HG03025 (cell line): ENCODE measurements around the gene HRAS.
"Not testable (repeated sequence)": the region's sequence is repeated elsewhere in the genome, so short reads cannot be mapped to it uniquely, and the experiment has no call there.

ENCODE experiments used
- ATAC-seq: cut with Tn5 transposase; IDR thresholded peaks from one replicate; pipeline ENCODE4 v1.9.1; 2021; ENCODE audit warnings: mild to moderate bottlenecking, moderate library complexity; ENCODE audit not compliant: unreplicated experiment, low FRiP score

The HRAS gene

DNA sequence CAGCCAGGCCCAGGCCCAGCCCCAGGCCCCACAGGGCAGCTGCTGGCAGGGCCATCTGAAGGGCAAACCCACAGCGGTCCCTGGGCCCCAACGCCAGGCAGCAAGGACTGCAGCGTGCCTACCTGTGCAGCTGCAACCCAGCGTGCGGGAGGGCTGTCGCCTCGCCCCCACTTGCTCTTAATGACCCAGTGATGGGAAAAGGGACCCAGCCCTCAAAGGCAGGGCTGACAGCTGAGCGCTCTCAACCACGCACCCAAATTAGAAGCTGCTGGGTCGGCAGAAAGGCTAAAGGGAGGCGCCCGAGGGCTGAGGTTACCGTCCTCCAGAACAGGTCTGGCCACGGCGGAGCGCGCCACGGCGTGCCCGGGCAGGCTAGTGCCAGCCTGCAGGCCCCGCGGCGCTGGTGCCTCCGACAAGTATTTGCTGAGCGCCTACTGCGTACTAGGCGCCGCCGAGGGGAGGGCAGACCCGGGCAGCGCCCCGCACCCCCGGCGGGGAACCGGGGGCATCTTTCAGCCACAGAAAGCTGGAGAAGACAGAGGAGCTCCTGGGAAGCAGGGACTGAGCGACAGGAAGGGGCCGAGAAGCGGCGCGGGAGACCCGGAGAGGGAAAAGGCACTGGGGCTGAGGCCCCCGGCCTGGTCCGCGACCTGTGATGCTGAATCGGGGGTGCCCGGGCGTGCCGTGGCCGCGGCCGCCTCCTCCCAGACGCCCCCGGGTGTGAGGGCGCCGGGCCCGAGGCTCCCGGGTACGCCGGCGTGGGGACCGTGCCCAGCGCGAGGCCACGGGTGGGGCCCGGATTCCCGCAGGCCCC is 773 bp downstream of the HRAS start:
- peak; percentile 4 for ATAC-seq

- no peak for ATAC-seq
These were observed 1.6 kb downstream of the HRAS start for GRCh38 chr11:533586-534395.

DNA sequence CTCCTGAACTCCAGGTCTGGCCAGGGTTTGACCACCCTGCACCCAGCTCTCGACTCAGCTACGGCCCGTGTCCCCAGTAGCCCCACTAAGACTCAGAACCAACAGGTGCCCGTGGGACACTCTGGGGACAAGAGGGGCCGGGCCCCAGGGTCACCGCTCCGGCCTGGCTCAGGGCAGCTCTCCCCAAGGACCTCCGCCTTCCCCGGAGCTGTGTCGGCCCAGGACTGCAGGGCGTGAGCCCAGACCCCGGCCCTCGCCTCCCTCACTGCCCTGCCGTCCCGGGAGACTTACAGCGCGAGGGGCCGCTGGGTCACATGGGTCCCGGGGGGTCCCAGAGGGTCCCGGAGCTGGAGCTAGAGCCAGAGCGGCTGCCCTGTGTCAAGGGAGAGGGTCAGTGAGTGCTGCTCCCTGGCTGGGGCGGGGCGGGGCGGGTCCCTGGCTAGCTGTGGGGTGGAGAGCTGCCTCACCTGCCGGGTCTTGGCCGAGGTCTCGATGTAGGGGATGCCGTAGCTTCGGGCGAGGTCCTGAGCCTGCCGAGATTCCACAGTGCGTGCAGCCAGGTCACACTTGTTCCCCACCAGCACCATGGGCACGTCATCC is 2.3 kb downstream of the HRAS start:
- no peak for ATAC-seq

DNA sequence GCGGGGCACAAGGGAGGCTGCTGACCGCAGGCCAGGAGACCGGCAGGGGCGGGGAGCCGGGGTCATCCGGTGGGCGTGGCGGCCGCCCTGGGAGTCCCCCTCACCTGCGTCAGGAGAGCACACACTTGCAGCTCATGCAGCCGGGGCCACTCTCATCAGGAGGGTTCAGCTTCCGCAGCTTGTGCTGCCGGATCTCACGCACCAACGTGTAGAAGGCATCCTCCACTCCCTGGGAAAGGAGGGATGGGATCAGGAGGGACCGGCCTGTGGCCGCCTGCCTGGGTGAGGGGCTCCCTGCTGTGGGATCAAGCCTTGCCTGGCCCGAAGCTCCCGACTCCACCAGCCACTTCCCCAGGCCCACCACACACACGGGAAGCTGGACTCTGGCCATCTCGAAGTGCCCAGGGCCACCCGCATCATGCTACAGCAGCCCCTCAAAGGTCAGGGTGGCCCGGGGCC is 2.8 kb downstream of the HRAS start:
- ATAC-seq: no peak

DNA sequence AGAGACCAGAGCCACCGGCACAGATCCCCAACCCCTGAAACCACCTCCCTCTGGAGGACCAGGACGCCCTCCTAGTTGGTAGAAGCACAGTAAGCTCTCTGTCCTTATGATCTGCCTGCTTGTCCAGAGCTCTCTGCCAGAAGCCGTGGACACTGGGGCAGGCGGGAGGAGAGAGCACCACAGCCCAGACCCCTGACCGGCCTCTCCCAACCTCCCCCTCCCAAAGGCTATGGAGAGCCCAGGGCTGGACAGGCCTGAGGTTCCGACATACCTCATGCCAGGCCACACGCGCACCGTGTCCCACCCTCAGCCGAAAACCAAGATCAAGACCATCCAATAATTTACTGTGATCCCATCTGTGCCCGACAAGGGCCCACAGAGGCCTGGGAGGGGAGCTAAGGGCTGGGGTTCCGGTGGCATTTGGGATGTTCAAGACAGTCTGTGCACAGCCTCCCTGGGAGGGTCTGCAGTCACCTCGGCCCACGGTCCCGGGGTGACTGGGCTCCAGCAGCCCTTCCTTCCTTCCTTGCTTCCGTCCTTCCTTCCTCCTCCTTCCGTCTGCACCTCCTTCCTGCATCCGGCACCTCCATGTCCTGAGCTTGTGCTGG is 3.4 kb downstream of the HRAS start:
- ATAC-seq: no peak

- ATAC-seq: no peak
These were observed 4.2 kb downstream of the HRAS start for GRCh38 chr11:530960-531831.

DNA sequence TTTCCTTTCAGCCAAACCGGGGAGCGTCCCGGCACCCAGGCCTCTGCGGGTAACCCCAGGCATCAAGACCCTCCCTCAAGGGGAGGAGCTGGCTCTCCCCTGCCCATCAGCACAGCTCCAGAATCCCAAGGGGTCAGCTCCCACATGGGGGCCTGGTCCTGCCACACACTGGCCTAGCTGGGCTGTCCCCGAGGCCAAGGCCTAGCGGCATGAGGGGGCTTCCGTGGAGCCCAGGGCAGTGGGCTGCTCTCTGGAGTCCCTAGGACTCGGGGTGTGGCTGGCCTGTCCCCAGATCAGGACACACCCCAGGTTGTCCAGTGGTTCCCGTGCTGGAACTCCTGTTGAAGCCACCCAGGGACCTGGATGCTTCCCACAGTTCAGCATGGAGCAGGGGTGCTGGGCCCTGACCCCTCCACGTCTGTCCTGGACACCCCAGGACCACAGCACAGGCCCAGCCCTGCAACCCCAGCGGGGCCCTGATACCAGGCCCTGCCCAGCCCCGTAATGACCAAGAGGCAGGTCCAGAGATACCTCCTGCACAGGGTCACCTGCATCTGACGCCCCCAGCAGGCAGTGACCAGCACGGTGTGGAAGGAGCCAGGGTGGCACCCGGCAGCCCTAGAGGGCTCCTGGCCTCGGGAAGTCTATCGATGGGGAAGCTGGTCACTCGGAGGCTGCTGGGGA is 5.5 kb downstream of the HRAS start:
- no peak for ATAC-seq

DNA sequence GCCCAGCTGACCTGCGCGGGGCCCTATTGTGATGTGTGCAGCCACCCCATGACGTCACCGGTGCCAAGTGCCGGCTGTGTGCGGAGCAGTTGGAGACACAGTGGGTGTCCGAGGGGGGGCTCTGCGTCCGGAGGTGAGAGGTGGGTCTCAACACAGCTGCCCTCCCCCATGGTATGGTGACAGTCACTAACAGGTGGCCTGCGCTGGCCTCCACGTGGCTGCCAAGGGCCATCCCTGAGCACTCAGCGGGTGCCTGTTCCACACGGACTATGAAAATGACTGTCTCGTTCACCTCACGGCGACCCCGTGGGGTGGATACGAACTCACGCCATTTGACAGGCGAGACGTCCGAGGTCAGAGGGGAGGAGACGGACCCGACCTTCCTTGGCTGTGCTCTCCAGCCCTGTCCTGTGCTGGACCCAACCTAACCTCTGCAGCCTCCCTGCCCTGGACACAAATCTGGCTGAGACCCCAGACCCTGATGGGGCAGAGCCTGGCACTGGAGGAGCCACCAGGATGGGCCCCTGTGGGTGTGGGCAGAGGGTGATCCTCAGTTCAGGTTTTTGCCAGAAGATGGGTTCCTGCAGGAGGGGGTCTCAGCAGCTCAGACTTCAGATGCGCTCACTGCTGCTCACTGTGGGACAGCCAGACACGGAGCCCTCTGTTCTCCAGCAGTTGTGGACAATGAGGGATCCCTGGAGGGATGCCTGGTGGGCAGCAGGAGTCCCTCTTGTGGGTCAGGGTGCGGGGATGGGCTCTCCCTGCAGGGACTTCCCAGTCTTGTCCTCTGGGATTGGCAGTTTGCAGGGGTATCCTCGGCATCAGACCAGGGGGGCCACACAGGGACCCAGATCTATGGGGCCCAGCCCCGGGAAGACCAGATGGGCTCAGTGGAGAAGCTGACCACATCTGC is 6.3 kb downstream of the HRAS start:
- no peak for ATAC-seq

GRCh38 chr11:528166-528814 is 7.1 kb downstream of the HRAS start:
- no peak for ATAC-seq

GRCh38 chr11:526192-526591 is 9.2 kb downstream of the HRAS start:
- ATAC-seq: no peak

GRCh38 chr11:521177-521688 is 14.1 kb downstream of the HRAS start:
- ATAC-seq: no peak

GRCh38 chr11:520428-521176 is 14.8 kb downstream of the HRAS start:
- no peak for ATAC-seq

GRCh38 chr11:518463-519202 is 16.7 kb downstream of the HRAS start:
- peak; percentile 64 for ATAC-seq

GRCh38 chr11:516918-517685 is 18.3 kb downstream of the HRAS start:
- not testable (repeated sequence) for ATAC-seq

DNA sequence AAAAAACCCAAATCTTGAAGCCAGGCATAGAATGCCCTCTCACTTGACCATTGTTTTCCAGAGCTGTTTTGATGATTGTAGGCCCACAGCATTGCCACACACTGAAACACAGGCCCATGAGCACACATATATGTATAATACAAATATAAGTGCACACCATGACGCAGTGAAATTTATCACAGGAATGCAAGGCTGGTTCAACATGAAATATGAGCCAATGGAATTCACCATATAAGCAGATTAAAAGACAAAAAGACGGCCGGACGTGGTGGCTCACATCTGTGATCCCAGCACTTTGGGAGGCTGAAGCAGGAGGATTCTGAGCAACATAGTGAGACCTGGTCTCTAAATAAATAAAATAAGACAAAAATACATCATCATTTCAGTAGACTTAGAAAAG is 19.0 kb downstream of the HRAS start:
- no peak for ATAC-seq

- ATAC-seq: no peak
These were observed 20.2 kb downstream of the HRAS start for GRCh38 chr11:515131-515530.
